GM10266 (cell line): ENCODE results near the gene FHIT.

Experiments used
- DNase-seq: peaks from one replicate; pipeline ENCODE4 v3.0.0; 2012; ENCODE audit errors: extremely low spot score
- TF ChIP-seq, protein P1 (sequence below): IDR thresholded peaks from 2 replicates; pipeline ENCODE4 v1.5.1; 2012; ENCODE audit warnings: mild to moderate bottlenecking, low read depth; ENCODE audit not compliant: control insufficient read depth, insufficient read depth; ENCODE audit errors: missing control alignments

The FHIT gene

DNA sequence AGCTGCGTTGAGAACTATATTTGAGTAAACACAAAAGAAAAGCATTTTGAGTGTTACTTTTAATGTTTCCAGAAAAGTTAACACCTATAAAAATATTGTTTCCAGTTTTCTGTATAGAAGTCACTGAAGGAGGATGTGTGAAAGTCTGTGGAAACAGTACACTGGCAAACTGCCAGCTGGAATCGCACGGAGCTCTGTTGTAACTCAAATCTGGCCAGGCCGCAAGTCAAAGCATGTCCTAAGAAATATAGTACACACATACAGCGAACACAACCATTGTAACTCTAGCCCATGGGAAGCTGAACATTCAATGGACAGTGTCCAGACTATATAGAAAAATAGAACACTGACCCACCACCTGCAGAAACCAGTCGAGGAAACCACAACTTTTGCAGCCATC lies 657.2 kb downstream of the FHIT start:
- no peak for DNase-seq
- TF ChIP-seq, protein P1, sequence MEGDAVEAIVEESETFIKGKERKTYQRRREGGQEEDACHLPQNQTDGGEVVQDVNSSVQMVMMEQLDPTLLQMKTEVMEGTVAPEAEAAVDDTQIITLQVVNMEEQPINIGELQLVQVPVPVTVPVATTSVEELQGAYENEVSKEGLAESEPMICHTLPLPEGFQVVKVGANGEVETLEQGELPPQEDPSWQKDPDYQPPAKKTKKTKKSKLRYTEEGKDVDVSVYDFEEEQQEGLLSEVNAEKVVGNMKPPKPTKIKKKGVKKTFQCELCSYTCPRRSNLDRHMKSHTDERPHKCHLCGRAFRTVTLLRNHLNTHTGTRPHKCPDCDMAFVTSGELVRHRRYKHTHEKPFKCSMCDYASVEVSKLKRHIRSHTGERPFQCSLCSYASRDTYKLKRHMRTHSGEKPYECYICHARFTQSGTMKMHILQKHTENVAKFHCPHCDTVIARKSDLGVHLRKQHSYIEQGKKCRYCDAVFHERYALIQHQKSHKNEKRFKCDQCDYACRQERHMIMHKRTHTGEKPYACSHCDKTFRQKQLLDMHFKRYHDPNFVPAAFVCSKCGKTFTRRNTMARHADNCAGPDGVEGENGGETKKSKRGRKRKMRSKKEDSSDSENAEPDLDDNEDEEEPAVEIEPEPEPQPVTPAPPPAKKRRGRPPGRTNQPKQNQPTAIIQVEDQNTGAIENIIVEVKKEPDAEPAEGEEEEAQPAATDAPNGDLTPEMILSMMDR, result no peak

DNA sequence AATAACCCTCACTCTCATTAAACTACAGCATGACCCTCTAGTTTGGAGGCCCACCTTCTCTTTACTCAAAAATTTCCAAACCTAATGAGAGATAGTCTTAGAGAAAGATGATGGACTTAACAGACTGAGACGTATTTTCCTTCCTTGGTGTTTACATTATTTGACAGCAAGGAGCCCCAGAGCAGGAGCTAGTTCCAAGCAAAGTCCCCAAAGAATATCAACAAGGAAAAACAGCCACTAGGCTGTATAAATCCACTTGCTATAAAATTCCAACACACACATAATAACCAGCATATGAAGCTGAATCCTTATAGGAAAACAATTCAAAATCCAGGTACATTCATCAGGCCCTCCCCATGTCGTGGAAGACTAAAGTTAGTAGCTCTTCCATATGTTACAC lies 660.0 kb downstream of the FHIT start:
- TF ChIP-seq, protein P1, result no peak
- DNase-seq, result no peak

DNA sequence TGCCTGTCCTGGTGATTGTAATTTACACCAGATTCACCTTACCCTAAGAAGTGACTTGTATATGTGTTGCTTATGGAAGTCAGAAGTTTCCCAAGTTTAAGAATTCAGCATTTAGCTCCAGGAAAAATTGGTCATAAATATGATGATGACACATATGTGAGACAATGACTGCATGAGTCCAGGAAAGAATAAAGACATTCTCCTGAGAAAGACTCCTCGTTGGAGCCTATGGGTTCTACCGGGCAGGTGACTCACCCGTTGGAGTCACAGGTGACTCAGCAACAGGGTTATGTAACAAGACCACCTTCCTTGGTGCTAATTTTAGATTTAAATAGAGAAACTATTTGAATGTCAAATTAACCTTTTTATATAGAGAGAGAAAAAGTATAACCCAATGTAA lies 662.4 kb downstream of the FHIT start:
- TF ChIP-seq, protein P1, result no peak
- DNase-seq, result no peak

DNA sequence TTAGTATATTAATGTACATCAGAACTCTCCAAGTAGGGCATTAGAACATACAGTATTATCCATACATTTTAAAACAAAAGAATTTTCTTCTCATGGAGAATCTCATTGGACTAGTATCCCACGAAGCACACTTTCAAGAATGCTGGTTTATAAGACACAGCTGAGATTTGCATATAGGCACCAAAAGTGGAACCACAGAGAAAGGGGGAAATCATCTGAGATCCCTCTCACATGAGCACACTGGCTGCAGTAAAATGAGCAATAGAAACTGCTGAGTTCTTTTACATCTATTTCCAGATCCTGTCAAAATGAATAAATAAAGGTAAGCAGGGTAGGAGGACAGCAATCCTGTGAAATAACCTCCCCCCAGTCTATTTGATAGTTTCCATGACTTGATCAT lies 665.3 kb downstream of the FHIT start:
- no peak for DNase-seq
- TF ChIP-seq, protein P1, result no peak

DNA sequence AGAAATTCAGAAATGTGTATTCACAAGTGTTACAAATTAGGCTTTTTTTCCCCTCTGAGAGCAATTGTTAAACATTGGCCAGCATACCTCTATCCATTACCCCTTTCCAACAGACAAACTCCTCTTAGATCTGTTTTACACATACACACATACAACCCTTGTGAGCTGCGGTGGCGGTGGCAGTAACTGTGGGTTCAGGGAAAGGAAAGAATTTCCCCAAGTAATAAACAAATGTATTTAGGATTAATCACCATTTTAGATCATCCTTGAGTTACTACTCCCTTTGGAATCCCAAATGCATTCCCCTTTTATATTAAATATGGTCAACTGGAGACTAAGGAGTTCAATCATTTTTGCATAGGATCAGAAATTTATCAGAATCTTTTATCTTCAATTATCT lies 667.0 kb downstream of the FHIT start:
- DNase-seq, result no peak
- TF ChIP-seq, protein P1, result no peak

DNA sequence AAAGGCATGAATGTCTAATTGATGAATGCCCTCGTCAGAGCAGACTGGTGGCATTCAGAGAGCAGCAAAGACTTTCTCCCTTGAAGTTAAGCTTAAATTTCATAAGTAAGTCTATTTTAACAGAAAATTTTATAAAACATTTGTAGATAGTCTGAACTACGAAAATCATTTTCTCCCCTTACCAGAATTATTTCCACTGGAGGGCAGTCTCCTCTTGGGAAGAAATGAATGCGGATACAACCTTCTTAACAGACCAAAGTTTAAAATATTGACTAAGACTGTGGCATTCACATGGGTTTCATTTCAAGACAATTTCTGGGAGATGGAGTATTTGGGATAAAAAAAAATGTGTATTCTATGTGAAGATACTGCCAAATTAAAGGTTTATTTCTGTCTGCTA lies 669.0 kb downstream of the FHIT start:
- TF ChIP-seq, protein P1, result no peak
- DNase-seq, result no peak

DNA sequence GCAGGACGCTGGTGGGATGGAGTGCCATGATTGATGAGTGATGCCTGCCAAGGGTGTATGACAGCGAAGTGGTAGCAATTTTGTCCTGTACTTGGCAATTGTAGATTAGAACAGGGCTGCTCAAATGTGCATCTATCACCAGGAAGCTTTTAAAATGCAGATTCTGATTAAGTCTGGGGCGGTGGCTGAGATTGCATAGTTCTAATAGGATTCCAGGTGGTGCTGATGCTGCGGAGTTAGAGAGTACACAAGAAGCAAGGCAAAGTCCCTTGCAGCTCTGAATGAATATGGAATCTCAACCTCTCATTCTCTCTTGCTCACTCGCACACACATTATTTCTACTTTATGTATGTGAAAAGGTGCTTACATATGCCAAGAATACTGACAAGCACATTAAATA lies 670.4 kb downstream of the FHIT start:
- TF ChIP-seq, protein P1, result no peak
- no peak for DNase-seq
